ENCODE results near the gene DHX9. TPM values are rescaled to one million over a fixed set of nuclear protein-coding genes. Genes with fewer than 3 reads are reported as not detected.

The DHX9 gene
- total RNA-seq, 1 experiment from 2014 or later: 220 TPM

- DNase-seq (ENCODE audit: low read depth, low spot score) (no peak), ATAC-seq (no peak)
- POLR2A ChIA-PET: no interaction called here
- H3K79me2 ChIP-seq (ENCODE audit: insufficient read depth, low read length): no peaks in the 10 kb centered on the region
- H3K27ac ChIP-seq (ENCODE audit: low read depth, low read length): no peak overlapping the region
- no peaks in the 10 kb centered on the region for H3K4me1 ChIP-seq (ENCODE audit: control insufficient read depth in 1 of 2, insufficient read depth in 2 of 2, low read length in 2 of 2)
- H3K9me3 ChIP-seq (ENCODE audit: control insufficient read depth in 1 of 2, insufficient read depth in 1 of 2, low read depth in 1 of 2, low read length in 2 of 2): no peaks in the 10 kb centered on the region
- H3K36me3 ChIP-seq (ENCODE audit: control insufficient read depth in 1 of 2, insufficient read depth in 2 of 2, low read length in 2 of 2): no peaks in the 10 kb centered on the region
- H3K4me2 ChIP-seq (ENCODE audit: low read length): no peak overlapping the region
- H3K27me3 ChIP-seq (ENCODE audit: insufficient read depth, low read length): peaks cover 19% of the 10 kb centered on the region; the same call in 1 of the 2 replicates
- no peak overlapping the region for H2AFZ ChIP-seq (ENCODE audit: low read depth, low read length, poor library complexity, severe bottlenecking)
- H3K4me3 ChIP-seq (replicated peaks in 1 of 2; ENCODE audit: low read depth in 1 of 2, low read length in 2 of 2): no peak overlapping the region
- TF ChIP-seq TCF7L2 (IDR thresholded peaks at IDR 0.05; ENCODE audit: borderline replicate concordance, extremely low read depth, insufficient read depth, insufficient read length): no peak
- no peak for TF ChIP-seq YY1 (IDR thresholded peaks at IDR 0.05; ENCODE audit: extremely low read depth, insufficient replicate concordance, low read depth, low read length)
- no peak for TF ChIP-seq SP1 (IDR thresholded peaks at IDR 0.05; ENCODE audit: low read depth)
- no peak for TF ChIP-seq POLR2A (IDR thresholded peaks at IDR 0.05; ENCODE audit: borderline replicate concordance, extremely low read depth, insufficient read depth, insufficient read length)
- no peak for TF ChIP-seq JUND (IDR thresholded peaks at IDR 0.05)
- TF ChIP-seq EZH2 (IDR thresholded peaks at IDR 0.05): no peak
- no peak for TF ChIP-seq ZBTB33 (IDR thresholded peaks at IDR 0.05; ENCODE audit: extremely low read depth, insufficient replicate concordance, low read length)
- no peak for TF ChIP-seq ZNF274 (IDR thresholded peaks at IDR 0.05; ENCODE audit: low read depth, low read length)
- no peak for TF ChIP-seq ATF3 (IDR thresholded peaks at IDR 0.05)
- intact Hi-C loops (cut with micrococcal nuclease): no loop called here
- BruUV-seq (replicated peaks): no TSS peak
- RAD21 ChIA-PET (ENCODE audit: low non-redundant PET in 1 of 2, low total read pairs in 2 of 2, uncharacterized antibody in 2 of 2, unreplicated experiment in 2 of 2): no interaction called here
- no peaks in the 10 kb centered on the region for H4K20me1 ChIP-seq (ENCODE audit: insufficient read depth)
- H3K9ac ChIP-seq (ENCODE audit: low read length): no peak overlapping the region
- no peaks in the 10 kb centered on the region for H3K9me2 ChIP-seq (ENCODE audit: insufficient read depth)
- CTCF ChIA-PET: no interaction called here
These were observed 15.9 kb upstream of the DHX9 start for GRCh38 chr1:182823220-182823619.

All from HCT116 (cell line).